NCI-H2171 treated with DMSO at 0.1 percent for 48 hours (cell line): Measurements from ENCODE around the gene XYLT1.
"Not testable (repeated sequence)": the region's sequence is repeated elsewhere in the genome, so short reads cannot be mapped to it uniquely, and the experiment has no call there.

Source experiments
- DNase-seq: peaks from one replicate; lab custom pipeline; 2025; lab: John Stamatoyannopoulos, UW

XYLT1 gene

DNA sequence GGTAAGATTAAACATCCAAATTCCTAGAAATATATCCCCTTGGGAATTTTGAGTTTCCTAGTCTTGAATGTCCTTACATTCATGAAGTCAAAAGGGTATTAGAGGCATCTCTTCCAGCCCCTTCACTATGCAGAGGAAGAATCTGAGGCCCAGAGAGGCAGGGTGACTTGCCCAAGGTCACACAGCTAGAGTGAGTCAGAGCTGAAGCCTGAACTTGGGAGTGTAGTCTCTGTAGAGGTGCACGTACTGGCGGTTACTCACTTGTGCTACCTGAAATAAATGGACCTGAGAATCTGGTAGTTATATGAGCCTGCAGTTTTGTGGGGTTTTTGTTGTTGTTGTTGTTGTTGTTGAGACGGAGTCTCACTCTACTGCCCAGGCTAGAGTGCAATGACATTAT is 164.0 kb downstream of the XYLT1 start:
- DNase-seq: no peak

- DNase-seq: not testable (repeated sequence)
Measured at GRCh38 chr16:17306211-17306610, 164.5 kb downstream of the XYLT1 start.

GRCh38 chr16:17305694-17306093 is 165.1 kb downstream of the XYLT1 start:
- no peak for DNase-seq

DNA sequence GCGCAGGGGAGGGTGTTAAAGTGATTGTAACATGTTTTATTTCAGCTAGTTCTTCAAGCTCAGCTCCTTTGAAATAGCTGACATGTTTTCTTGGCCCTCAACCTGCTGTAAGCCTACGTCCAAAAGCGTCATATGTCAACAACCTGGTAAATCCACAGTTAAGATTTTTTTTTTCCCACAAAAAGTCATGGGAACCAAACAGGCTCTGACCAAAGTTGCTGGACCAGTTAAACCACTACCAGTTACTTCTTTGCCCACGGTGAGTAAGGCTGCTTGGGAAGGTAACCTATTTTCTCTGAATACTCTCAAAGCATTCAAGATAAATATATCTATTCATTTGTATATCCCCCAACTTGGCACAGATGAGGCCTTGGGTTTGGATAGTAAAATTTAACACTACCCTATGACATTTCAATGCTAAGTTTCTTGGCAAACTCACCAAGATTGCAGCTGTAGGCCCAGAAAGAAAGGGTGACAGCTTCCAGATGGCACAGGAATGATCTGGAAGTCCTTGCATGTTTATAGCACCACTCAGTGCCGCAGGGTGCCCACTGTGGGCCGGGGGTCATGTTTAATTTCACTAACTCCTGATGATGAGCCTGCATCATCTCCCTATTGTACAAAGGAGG is 166.2 kb downstream of the XYLT1 start:
- no peak for DNase-seq

GRCh38 chr16:17304106-17304490 is 166.7 kb downstream of the XYLT1 start:
- no peak for DNase-seq

DNA sequence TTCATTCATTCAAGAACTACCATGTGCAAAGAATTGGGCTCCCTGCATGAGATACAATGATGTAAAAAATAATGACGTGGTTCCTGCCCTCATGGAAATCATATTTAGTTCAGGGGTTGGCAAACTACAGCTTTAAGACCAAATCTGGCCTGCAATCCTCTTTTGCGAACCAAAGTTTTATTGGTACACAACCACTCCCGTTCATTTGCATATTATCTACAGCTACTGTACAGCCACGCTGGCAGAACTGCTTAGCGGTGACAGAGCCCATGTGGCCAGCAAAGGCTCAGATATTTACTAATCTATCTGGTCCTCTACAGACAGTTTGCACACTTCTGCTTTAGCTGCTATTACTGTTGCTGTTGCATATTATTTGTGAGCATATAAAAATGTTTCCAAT is 167.7 kb downstream of the XYLT1 start:
- DNase-seq: no peak

- DNase-seq: no peak
Measured at GRCh38 chr16:17302620-17303019, 168.1 kb downstream of the XYLT1 start.

GRCh38 chr16:17302214-17302613 is 168.5 kb downstream of the XYLT1 start:
- no peak for DNase-seq

GRCh38 chr16:17301593-17302135 is 169.1 kb downstream of the XYLT1 start:
- peak; percentile 27 for DNase-seq

- DNase-seq: no peak
Measured at GRCh38 chr16:17301184-17301583, 169.6 kb downstream of the XYLT1 start.

GRCh38 chr16:17299790-17300189 is 171.0 kb downstream of the XYLT1 start:
- DNase-seq: no peak

DNA sequence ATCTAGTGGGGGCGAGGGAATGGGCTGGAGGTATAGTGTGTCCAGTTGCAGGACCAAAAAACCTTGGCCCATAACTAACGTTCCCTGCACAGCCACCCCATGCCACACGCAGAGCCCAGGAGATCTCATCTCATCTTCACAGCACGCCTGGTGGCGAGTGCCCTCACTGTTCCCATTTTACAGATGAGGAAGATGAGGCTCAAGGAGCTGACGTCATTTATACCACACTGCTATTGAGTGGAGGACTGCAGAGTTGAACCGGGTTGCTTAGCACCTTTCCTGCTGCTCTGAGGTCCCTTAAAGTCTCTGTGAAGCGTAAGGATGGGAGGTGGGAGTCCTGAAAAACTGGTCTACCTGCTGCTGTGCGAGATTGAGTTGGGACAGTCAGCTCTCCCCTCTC is 172.5 kb downstream of the XYLT1 start:
- no peak for DNase-seq

GRCh38 chr16:17296431-17296830 is 174.3 kb downstream of the XYLT1 start:
- peak; percentile 29 for DNase-seq

GRCh38 chr16:17295948-17296347 is 174.8 kb downstream of the XYLT1 start:
- no peak for DNase-seq

DNA sequence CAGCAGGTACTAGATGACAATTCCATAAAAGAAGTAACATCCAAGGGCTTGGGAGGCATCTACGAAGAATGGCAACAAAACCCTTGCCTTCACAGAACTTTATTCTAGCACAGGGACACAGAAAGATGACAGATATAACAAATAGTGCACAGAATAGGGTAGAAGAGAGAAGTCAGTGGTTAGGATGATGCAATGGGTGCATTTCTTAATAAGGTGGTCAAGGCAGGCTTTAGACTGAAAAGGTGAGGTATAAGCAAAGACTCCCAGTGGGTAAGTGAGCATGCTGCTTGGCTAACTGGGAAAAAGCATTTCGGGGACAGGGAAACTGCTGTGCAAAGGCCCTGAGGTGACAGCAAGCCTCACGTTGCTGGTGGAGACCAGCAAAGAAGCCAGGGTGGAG is 175.9 kb downstream of the XYLT1 start:
- DNase-seq: no peak

- no peak for DNase-seq
Measured at GRCh38 chr16:17293813-17294558, 176.8 kb downstream of the XYLT1 start.

GRCh38 chr16:17291289-17291688 is 179.5 kb downstream of the XYLT1 start:
- no peak for DNase-seq

DNA sequence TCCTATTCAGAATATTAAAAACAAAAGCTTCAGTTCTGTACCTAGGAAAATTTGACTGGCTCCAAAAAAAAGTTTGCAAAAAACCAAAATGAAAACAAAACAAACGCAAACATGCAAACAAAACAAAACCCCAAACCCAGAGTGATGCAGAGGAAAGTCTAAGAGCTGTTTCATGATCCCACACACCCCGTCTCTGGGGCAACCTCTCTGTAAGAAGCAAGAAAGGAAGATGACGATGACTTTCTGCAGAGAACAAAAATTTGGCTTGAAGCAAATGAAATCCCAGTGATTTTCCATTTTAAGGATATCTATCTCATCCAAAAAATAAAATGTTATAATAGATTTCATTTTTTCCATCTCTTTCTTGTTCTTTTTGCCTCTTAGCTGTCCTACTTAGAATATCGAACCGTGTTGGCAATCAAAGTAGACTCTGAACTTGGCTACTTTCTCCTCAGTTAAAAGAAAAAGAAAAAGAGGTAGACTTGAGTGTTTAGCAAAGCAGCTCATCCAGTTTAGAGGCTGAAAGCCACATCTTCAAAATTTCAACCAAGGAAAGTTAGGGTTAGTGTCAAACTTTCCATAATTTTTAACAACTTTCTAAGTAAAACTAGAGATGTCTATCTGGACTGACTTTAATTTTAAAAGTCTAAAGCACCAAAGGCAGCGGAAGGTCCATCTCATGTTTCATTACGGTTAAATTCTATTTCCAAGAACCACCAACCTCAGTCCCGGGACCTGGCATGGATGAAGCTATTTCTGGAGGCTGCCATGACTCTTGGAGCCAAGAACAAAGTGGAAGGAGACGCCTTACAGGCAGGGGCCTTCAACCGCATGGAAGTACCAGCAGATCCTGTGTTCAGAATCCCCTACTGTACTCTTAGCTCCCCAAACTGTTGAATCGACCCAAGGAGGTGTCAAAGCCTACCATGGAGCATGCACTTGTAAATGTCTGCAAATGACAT is 180.8 kb downstream of the XYLT1 start:
- DNase-seq: no peak

- DNase-seq: no peak
Measured at GRCh38 chr16:17289050-17289449, 181.7 kb downstream of the XYLT1 start.

DNA sequence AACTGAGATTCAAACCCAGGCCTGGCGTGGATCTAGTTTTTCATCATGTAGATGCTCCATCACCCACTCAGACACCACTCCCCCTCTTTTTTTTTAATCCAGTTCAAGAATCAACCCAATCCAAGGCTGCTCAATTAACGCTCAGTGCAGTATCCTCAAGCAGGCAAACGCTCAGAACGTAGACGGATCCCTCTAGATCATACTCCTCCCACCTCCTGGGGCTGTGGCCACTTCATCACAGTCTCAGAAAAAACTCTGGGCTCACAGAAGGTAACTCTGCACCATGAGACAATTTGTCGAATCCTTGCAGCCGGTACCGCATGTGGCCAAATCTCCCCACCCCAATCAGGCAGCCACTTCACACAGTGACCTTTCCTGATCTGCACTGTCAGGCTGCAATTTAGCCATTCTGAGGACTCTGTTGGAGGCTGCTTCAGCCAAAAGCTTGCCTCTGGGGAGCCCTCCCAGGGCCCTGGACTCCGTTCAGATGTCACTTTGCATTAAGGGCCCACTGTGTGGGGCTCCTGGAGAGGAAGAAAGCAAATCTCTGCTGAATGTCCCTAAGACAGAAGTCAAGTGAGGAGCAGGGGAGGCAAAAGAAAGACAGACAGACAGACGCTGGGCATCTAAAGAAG is 183.5 kb downstream of the XYLT1 start:
- DNase-seq: no peak

DNA sequence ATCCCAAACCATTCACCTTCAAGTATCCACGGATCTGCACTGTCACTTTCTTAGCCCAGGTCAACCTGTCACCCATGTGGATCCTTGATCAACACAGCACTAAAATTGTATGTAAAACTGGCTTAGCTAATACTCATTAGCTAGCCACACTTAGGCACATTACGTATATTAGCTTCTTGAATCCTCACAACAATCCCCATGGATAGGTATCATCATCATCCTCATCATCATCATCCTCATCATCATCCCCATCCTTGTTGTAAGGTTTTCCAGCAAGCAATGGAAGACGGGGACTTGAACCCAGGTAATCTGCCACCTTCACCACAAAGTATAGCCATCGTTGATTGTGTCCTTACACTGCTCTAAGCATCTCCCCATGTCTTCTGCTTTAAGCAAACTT is 184.3 kb downstream of the XYLT1 start:
- no peak for DNase-seq

DNA sequence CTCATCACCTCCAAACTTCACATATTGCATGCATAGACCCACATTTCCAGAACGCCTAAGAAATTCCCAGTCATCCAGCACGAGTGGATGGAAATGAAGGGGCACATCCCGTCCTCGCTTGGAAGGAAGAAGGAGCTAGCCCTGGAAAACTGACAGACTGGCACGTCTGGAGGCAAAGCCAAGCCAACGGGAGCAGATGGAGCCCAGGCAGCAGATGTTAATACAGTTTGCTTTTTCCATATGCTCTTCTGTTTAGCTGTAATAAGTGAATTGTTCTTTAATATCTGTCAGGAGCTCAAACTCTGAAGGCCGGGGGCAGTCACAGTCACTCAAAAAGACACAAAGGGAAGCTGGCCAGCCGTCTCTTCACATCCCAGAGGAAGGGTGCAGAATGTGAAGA is 187.7 kb downstream of the XYLT1 start:
- peak; percentile 94 for DNase-seq
